22Rv1 (cell line): ENCODE results near the gene BICRAL.

ENCODE experiments used
- ZFX ChIP-seq: fragments of 450-650 bp; IDR thresholded peaks from 2 replicates; pipeline ENCODE4 v1.6.1; 2017; ENCODE audit warnings: antibody characterized with exemption, borderline replicate concordance
- TF ChIP-seq, protein P1 (sequence below): fragments of 450-650 bp; IDR thresholded peaks from 2 replicates; pipeline ENCODE4 v1.5.1; 2017; ENCODE audit warnings: mild to moderate bottlenecking

GRCh38 chr6:42901538-42901957, 119.7 kb downstream of the BICRAL start:
- TF ChIP-seq, protein P1, sequence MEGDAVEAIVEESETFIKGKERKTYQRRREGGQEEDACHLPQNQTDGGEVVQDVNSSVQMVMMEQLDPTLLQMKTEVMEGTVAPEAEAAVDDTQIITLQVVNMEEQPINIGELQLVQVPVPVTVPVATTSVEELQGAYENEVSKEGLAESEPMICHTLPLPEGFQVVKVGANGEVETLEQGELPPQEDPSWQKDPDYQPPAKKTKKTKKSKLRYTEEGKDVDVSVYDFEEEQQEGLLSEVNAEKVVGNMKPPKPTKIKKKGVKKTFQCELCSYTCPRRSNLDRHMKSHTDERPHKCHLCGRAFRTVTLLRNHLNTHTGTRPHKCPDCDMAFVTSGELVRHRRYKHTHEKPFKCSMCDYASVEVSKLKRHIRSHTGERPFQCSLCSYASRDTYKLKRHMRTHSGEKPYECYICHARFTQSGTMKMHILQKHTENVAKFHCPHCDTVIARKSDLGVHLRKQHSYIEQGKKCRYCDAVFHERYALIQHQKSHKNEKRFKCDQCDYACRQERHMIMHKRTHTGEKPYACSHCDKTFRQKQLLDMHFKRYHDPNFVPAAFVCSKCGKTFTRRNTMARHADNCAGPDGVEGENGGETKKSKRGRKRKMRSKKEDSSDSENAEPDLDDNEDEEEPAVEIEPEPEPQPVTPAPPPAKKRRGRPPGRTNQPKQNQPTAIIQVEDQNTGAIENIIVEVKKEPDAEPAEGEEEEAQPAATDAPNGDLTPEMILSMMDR: peak; percentile 87
- TF ChIP-seq ZFX: no peak
